IMR-90 (cell line): ENCODE results near the gene CENPF. TPM values are rescaled to one million over a fixed set of nuclear protein-coding genes. Genes with fewer than 3 reads are reported as not detected.

Experiments used
- MAFK ChIP-seq: IDR thresholded peaks from 2 replicates; pipeline ENCODE4 v1.6.1; 2012; ENCODE audit warnings: low read depth, low read length, improper control_type of control experiment
- polyA plus RNA-seq, 3 experiments: library from polyadenylated mRNA; depleted of rRNA; stranded (reverse); fragments of >200 nt; gene quantifications; 2 replicates each; pipeline ENCODE4 v1.2.3, GENCODE V29; 2012; ENCODE audit warnings: low replicate concordance in 1 of 3
- total RNA-seq: library from RNA; depleted of rRNA; stranded (reverse); fragments of >200 nt; gene quantifications from 2 replicates; pipeline ENCODE4 v1.2.3, GENCODE V29; 2012
- TF ChIP-seq, protein P1 (sequence below): fragments of 150-350 bp; IDR thresholded peaks from 2 replicates; pipeline ENCODE4 v1.6.1; 2016; ENCODE audit warnings: low read depth, mild to moderate bottlenecking, low read length, moderate library complexity, borderline replicate concordance

CENPF gene
- total and polyA plus RNA-seq, 2 of the 4 experiments (the other 2 are of a cell fraction) = 20.9 to 51.8 TPM

DNA sequence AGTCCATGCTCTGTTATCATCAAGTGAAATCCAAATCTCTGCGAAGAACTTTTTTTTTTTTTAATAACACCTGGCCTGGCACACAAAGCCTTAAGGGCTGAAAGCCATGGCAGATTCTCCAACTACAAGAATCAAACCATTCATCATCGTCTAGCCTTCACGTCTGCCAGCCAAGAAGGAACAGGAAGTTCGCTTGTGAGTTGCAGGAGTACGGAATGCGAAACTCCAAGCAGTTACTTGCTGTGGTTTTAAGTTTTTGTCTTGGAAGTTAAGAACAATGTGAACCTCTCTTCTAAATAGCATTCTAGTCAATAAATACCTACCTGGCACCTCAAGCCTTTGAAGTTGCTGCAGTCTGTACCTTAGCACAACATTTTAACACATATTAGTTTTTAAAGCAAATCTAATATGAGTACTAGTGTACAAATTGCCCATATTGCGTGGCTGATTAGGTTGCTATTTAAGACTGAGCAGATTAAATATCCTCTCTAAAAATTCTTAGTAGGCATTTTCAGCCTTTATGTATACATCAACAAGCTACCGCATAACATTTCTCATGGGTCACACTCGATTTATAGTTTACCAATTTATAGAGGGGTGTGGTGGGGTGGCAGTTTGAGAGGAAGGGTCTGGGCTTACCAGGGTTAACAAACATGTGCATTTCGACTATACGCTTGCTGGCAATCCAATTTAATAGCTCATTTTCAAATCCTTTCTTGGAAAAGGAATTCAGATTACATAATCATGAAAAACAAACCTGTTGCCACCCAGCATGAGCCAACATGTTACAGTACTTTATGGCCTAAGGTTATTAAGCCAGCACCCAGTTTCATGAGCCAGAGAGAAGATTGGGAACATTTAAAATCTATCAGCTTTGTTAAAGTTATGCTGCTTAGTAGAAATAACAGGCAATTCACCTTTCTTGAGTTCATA lies 29.3 kb upstream of the CENPF start (continued):
- TF ChIP-seq, protein P1, sequence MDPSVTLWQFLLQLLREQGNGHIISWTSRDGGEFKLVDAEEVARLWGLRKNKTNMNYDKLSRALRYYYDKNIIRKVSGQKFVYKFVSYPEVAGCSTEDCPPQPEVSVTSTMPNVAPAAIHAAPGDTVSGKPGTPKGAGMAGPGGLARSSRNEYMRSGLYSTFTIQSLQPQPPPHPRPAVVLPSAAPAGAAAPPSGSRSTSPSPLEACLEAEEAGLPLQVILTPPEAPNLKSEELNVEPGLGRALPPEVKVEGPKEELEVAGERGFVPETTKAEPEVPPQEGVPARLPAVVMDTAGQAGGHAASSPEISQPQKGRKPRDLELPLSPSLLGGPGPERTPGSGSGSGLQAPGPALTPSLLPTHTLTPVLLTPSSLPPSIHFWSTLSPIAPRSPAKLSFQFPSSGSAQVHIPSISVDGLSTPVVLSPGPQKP = no peak
- TF ChIP-seq MAFK = no peak
